Uterus (tissue), 4 donors: ENCODE results near the gene FBLN2. TPM values are rescaled to one million over a fixed set of nuclear protein-coding genes. Genes with fewer than 3 reads are reported as not detected.
A peak's percentile ranks its signal among the peaks of the same experiment; 100 is the strongest.

Source experiments
- DNase-seq, 2 donors: peaks; one replicate each; pipeline ENCODE4 v3.0.0-alpha.2; 2019 to 2020
- H3K27ac ChIP-seq, 2 donors: fragments of 200-600 bp; sonication (generic); 1 replicate in 1 of 2; 2 replicates in 1 of 2; pipeline ENCODE4 v1.5.1; 2016 to 2018
- H3K27me3 ChIP-seq, 2 donors: fragments of 200-600 bp; sonication (generic); one replicate each; pipeline ENCODE4 v1.5.1; 2018 to 2019; ENCODE audit warnings: control low read depth in 1 of 2
- H3K36me3 ChIP-seq, 2 donors: fragments of 200-600 bp; sonication (generic); one replicate each; pipeline ENCODE4 v1.5.1; 2019; ENCODE audit warnings: control low read depth in 1 of 2
- H3K4me1 ChIP-seq, 2 donors: fragments of 200-600 bp; sonication (generic); one replicate each; pipeline ENCODE4 v1.5.1; 2018 to 2019; ENCODE audit warnings: control low read depth in 1 of 2
- H3K4me3 ChIP-seq, 2 donors: fragments of 200-600 bp; sonication (generic); 1 replicate in 1 of 2; 2 replicates in 1 of 2; pipeline ENCODE4 v1.5.1; 2018 to 2019; ENCODE audit warnings: mild to moderate bottlenecking in 1 of 2
- H3K9me3 ChIP-seq, 2 donors: fragments of 200-600 bp; sonication (generic); one replicate each; pipeline ENCODE4 v1.5.1; 2019; ENCODE audit warnings: control low read depth in 1 of 2
- POLR2A ChIP-seq, 2 donors: fragments of 450-650 bp; IDR thresholded peaks; one replicate each; pipeline ENCODE4 v1.6.1; 2016; ENCODE audit warnings: antibody characterized with exemption in 2 of 2, mild to moderate bottlenecking in 1 of 2, moderate library complexity in 1 of 2
- intact Hi-C: fragments of 100-400 bp; cut with DNase I; formaldehyde crosslinking; loops from one replicate; pipeline ENCODE4 v1.15.1; 2023; ENCODE audit warnings: low total_unique reads
- total RNA-seq, 4 donors: library from RNA; depleted of rRNA in 3 of 4; stranded (reverse); fragments of >200 nt in 3 of 4; gene quantifications; one replicate each; pipeline versions ENCODE4 v1.1.0 to v1.2.4, GENCODE V29; 2014 to 2023
- TF ChIP-seq, protein P1 (sequence below), 4 experiments: fragments of 200-600 bp in 2 of 4; fragments of 450-650 bp in 2 of 4; sonication (generic) in 2 of 4; IDR thresholded peaks; one replicate each; pipeline ENCODE4 v1.5.1; 2016 to 2019; ENCODE audit warnings: antibody characterized with exemption in 4 of 4, mild to moderate bottlenecking in 2 of 4, moderate library complexity in 1 of 4
- donor health status: DM: yes; HTN: yes; CAD: no.

Gene FBLN2
- total RNA-seq, 4 donors from 2014 or later: 39.2 to 217 (median 48.6) TPM

DNA sequence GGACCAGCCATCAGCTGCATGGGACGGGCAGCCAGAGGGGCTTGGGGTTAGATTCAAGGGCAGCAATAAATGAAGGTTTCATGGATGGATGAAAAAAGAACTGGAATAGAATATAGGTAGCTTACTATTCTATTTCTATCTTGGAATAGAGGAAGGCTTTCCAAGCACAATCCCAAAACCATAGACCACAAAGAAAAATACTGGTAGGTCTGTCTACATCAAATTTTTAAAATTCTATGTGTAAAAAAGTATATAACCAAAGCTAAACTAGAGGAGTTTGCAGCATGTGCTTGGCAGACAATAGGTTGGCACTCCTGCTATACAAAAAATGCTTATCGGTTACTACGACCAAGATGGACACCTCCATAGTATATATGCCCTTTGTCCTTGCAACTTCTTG is 7.2 kb upstream of the FBLN2 start:
- no peaks in the 10 kb centered on the region for H3K27me3 ChIP-seq

DNA sequence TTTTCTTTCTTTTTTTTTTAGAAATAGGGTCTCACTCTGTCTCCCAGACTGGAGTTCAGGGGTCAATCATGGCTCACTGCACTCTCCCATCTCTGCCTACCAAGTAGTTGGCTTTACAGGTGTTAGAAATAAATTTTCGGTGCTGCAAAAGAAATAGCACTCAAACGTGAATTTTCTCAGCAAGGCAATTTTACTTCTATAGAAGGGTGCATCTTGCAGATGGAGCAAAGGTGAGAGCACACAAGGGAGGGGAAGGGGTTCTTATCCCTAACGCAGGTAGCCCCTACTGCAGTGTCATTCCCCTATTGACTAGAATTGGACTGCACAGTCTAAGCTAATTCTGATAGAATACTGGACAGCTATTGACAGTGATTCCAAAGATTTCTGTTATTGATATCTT is 6.8 kb upstream of the FBLN2 start:
- Histone ChIP-seq H3K36me3 (no peaks in the 10 kb centered on the region), H3K4me1 (no peaks in the 10 kb centered on the region), H3K27me3 (no peaks in the 10 kb centered on the region), H3K9me3 (no peaks in the 10 kb centered on the region), H3K4me3 (no peak overlapping the region), H3K27ac (peak overlapping the region in 1 of 2 donors; percentile 58)
- no peak for DNase-seq
- intact Hi-C loops: no loop called here
- TF ChIP-seq, protein P1, sequence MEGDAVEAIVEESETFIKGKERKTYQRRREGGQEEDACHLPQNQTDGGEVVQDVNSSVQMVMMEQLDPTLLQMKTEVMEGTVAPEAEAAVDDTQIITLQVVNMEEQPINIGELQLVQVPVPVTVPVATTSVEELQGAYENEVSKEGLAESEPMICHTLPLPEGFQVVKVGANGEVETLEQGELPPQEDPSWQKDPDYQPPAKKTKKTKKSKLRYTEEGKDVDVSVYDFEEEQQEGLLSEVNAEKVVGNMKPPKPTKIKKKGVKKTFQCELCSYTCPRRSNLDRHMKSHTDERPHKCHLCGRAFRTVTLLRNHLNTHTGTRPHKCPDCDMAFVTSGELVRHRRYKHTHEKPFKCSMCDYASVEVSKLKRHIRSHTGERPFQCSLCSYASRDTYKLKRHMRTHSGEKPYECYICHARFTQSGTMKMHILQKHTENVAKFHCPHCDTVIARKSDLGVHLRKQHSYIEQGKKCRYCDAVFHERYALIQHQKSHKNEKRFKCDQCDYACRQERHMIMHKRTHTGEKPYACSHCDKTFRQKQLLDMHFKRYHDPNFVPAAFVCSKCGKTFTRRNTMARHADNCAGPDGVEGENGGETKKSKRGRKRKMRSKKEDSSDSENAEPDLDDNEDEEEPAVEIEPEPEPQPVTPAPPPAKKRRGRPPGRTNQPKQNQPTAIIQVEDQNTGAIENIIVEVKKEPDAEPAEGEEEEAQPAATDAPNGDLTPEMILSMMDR (IDR thresholded peaks at IDR 0.05): no peak
- TF ChIP-seq POLR2A (IDR thresholded peaks at IDR 0.05): no peak

More for the DNA sequence above, 7.2 kb upstream of the FBLN2 start:
- Histone ChIP-seq H3K9me3 (no peaks in the 10 kb centered on the region), H3K36me3 (no peaks in the 10 kb centered on the region), H3K4me3 (no peak overlapping the region), H3K4me1 (no peaks in the 10 kb centered on the region), H3K27ac (no peak overlapping the region)
- intact Hi-C loops: no loop called here
- no peak for TF ChIP-seq POLR2A (IDR thresholded peaks at IDR 0.05)
- TF ChIP-seq, protein P1 (IDR thresholded peaks at IDR 0.05): no peak
- DNase-seq: peak in 1 of 2 donors; percentile 7

DNA sequence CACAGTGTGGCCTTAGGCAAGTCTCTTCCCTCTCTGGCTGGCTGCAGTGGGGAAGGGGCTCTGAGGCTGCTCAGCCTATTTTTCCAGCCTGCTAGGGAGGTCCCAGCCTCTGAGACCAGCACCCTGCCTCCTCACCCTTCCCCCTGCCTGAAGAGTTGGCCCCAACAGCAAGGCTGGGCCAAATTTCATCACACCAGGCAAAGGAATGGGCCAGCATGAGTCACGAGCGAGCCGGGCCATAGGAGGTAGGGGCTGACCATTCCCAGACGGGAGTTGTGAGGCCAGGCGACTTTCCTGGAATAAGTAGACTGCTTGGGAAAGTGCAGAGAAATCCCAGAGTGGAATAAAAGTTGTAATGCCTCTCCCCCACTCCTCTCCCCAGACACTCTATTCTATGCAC is 5.7 kb upstream of the FBLN2 start:
- Histone ChIP-seq H3K27me3 (no peaks in the 10 kb centered on the region), H3K4me1 (peaks cover 0 to 4% of the 10 kb centered on the region in 2 donors), H3K4me3 (no peak overlapping the region), H3K27ac (peak overlapping the region; percentile 59 to 63), H3K36me3 (no peaks in the 10 kb centered on the region), H3K9me3 (no peaks in the 10 kb centered on the region)
- intact Hi-C loops: no loop called here
- peak; percentile 84 to 85 for DNase-seq
- TF ChIP-seq, protein P1 (IDR thresholded peaks at IDR 0.05): no peak
- TF ChIP-seq POLR2A (IDR thresholded peaks at IDR 0.05): no peak

DNA sequence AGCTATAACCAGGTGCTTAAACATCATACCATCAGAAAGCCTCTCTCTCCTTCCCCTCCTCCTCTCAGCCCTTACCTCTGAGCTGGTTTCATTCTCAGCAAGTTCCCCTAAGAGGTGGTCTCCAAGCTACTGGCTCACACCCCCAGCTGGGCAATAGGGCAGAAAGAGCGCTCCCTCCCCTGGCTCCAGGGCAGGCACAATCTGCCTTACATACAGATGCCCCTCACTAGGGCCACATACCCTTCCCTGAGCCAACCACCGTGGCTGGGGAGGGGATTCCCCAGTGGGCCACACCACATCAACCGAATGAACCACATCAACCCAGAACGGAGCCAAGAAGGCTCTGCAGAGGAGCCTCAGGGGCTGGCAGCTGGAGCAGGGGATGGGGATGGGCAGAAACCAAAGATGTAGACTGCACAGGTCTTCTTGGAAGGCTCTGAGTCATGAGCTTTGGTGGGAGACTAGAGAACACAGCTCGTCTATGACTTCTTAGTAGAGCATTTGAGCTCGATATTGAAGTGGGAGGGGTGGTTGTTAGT is 4.6 kb upstream of the FBLN2 start:
- no peak for TF ChIP-seq POLR2A (IDR thresholded peaks at IDR 0.05)
- TF ChIP-seq, protein P1 (IDR thresholded peaks at IDR 0.05): no peak
- Histone ChIP-seq H3K27ac (peak overlapping the region; percentile 53 to 63), H3K9me3 (no peaks in the 10 kb centered on the region), H3K4me1 (peaks cover 0 to 4% of the 10 kb centered on the region in 2 donors), H3K27me3 (no peaks in the 10 kb centered on the region), H3K36me3 (no peaks in the 10 kb centered on the region), H3K4me3 (no peak overlapping the region)
- no peak for DNase-seq
- intact Hi-C loops: no loop called here

DNA sequence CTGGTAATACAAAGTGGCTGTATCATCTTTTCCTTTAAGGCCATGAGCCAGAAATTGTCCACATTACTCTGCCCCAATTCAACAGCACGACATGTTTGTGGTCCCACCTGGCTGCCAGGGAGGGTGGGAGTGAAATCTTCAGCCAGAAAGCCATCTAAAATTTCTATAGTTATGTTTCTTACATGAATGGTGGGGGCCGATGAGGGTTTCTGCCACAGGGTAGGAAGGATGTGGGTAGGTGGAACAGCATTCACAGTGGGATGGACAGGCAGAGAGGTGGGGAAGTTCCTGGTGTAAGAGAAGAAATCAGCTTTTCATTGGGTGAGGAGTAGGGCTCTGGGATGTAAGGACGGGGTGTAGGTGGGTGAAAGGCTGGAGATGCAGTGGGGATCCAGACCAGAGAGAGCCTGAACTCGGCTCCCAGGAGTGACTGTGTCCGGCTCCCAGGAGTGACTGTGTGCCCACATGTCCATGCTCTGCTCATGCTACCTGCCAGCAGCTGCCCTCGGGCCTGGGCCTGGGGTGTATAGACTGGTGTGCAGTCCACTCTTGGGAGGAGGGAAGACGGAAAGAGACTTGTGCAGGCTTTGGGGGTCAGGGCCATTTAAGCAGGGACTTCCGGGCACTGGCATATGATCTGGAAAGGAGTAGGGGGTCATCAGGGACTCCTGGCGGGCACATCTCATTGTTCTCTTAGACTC is 3.8 kb upstream of the FBLN2 start:
- H3K27me3 ChIP-seq: no peaks in the 10 kb centered on the region
- no peak overlapping the region for H3K4me3 ChIP-seq
- intact Hi-C loops: no loop called here
- no peaks in the 10 kb centered on the region for H3K36me3 ChIP-seq
- no peaks in the 10 kb centered on the region for H3K9me3 ChIP-seq
- DNase-seq: no peak
- TF ChIP-seq, protein P1 (IDR thresholded peaks at IDR 0.05): no peak
- no peak for TF ChIP-seq POLR2A (IDR thresholded peaks at IDR 0.05)
- no peak overlapping the region for H3K27ac ChIP-seq
- H3K4me1 ChIP-seq: peaks cover 0 to 4% of the 10 kb centered on the region in 2 donors
